ENCODE measurements around the gene FAM186B. TPM values are rescaled to one million over a fixed set of nuclear protein-coding genes. Genes with fewer than 3 reads are reported as not detected.

Gene FAM186B
- total and polyA plus RNA-seq, 2 of the 13 experiments (the other 11 are each of a cell fraction or from before 2014, with no cell fraction given), result 0.07 to 0.20 TPM

GRCh38 chr12:49642370-49642802 lies 36.9 kb upstream of the FAM186B start (continued):
- no peak for TF ChIP-seq SATB2 (CRISPR knock-in tag; IDR thresholded peaks at IDR 0.05)
- TF ChIP-seq TRIM24 (CRISPR knock-in tag; IDR thresholded peaks at IDR 0.05), result no peak
- no peak; the same call in 1 of the 2 replicates for TF ChIP-seq ZNF639 (CRISPR knock-in tag; conservative IDR thresholded peaks at IDR 0.05)
- TF ChIP-seq ZKSCAN1 (IDR thresholded peaks at IDR 0.05; ENCODE audit: low read length), result no peak
- no peak for TF ChIP-seq ZNF713 (CRISPR knock-in tag; IDR thresholded peaks at IDR 0.05)
- TF ChIP-seq TCF7L2 (IDR thresholded peaks at IDR 0.05; ENCODE audit: low read depth, low read length), result no peak
- TF ChIP-seq ZEB1 (IDR thresholded peaks at IDR 0.05; ENCODE audit: insufficient replicate concordance, low read depth), result peak; percentile 55
- no peak for TF ChIP-seq PCBP1 (IDR thresholded peaks at IDR 0.05; ENCODE audit: borderline replicate concordance, low read depth, low read length)
- no peak for TF ChIP-seq ZFP36L2 (CRISPR knock-in tag; IDR thresholded peaks at IDR 0.05)
- no peak for TF ChIP-seq NKX3-1 (CRISPR knock-in tag; IDR thresholded peaks at IDR 0.05)
- peak; percentile 55; the same call in 1 of the 2 replicates for TF ChIP-seq ZNF605 (CRISPR knock-in tag; IDR thresholded peaks at IDR 0.05)
- TF ChIP-seq PRPF4 (IDR thresholded peaks at IDR 0.05; ENCODE audit: low read depth, low read length, poor library complexity, severe bottlenecking), result no peak
- TF ChIP-seq ZNF567 (CRISPR knock-in tag; IDR thresholded peaks at IDR 0.05; ENCODE audit: borderline replicate concordance), result no peak
- TF ChIP-seq MAFG (CRISPR knock-in tag; IDR thresholded peaks at IDR 0.05), result no peak
- no peak for TF ChIP-seq NR1H2 (CRISPR knock-in tag; IDR thresholded peaks at IDR 0.05; ENCODE audit: borderline replicate concordance, low read depth)
- no peak for TF ChIP-seq LRRFIP1 (CRISPR knock-in tag; conservative IDR thresholded peaks at IDR 0.05)
- no peak for TF ChIP-seq THAP8 (CRISPR knock-in tag; IDR thresholded peaks at IDR 0.05; ENCODE audit: borderline replicate concordance)
- peak; percentile 74; the same call in 1 of the 2 replicates for TF ChIP-seq KDM3A (CRISPR knock-in tag; IDR thresholded peaks at IDR 0.05; ENCODE audit: low read depth)
- TF ChIP-seq ZNF33A (CRISPR knock-in tag; IDR thresholded peaks at IDR 0.05; ENCODE audit: borderline replicate concordance), result no peak
- peak; percentile 88 for TF ChIP-seq BCL3 (CRISPR knock-in tag; IDR thresholded peaks at IDR 0.05)
- TF ChIP-seq ATAD3A (CRISPR knock-in tag; IDR thresholded peaks at IDR 0.05), result no peak
- TF ChIP-seq MEIS1 (CRISPR knock-in tag; IDR thresholded peaks at IDR 0.05; ENCODE audit: borderline replicate concordance), result no peak
- TF ChIP-seq HDAC2 (CRISPR knock-in tag; IDR thresholded peaks at IDR 0.05), result 0 out of 2 replicates have a peak, but pooled peaks have one; percentile 46
- TF ChIP-seq SIX4 (CRISPR knock-in tag; IDR thresholded peaks at IDR 0.05), result 0 out of 2 replicates have a peak, but pooled peaks have one; percentile 19
- TF ChIP-seq ZNF225 (CRISPR knock-in tag; IDR thresholded peaks at IDR 0.05), result no peak
- 0 out of 2 replicates have a peak, but pooled peaks have one; percentile 29 for TF ChIP-seq NFKB2 (CRISPR knock-in tag; IDR thresholded peaks at IDR 0.05; ENCODE audit: borderline replicate concordance)
